Fibroblast of lung (primary cell): Measurements from ENCODE around the gene LMNB1. TPM values are rescaled to one million over a fixed set of nuclear protein-coding genes. Genes with fewer than 3 reads are reported as not detected.

Source experiments
- DNase-seq, 2 donors: peaks; one replicate each; pipeline versions ENCODE4 v3.0.0 to v3.0.0-alpha.2; 2010; ENCODE audit warnings: low read depth in 2 of 2
- H2AFZ ChIP-seq: 2 replicates; pipeline ENCODE4 v1.5.1; 2012; ENCODE audit warnings: low read length, control low read depth, inconsistent platforms
- H3K27ac ChIP-seq: 2 replicates; pipeline ENCODE4 v1.5.1; 2011; ENCODE audit warnings: low read length, control low read depth; ENCODE audit not compliant: insufficient read depth
- H3K27me3 ChIP-seq: 2 replicates; pipeline ENCODE4 v1.5.1; 2011; ENCODE audit warnings: mild to moderate bottlenecking, low read length; ENCODE audit not compliant: control insufficient read depth, insufficient read depth
- H3K36me3 ChIP-seq: 2 replicates; pipeline ENCODE4 v1.5.1; 2011; ENCODE audit warnings: low read length; ENCODE audit not compliant: control insufficient read depth, insufficient read depth
- H3K4me1 ChIP-seq: 2 replicates; pipeline ENCODE4 v1.5.1; 2011; ENCODE audit warnings: low read length; ENCODE audit not compliant: control insufficient read depth, insufficient read depth; ENCODE audit errors: extremely low read depth
- H3K4me2 ChIP-seq: 2 replicates; pipeline ENCODE4 v1.5.1; 2011; ENCODE audit warnings: low read length, control low read depth; ENCODE audit not compliant: insufficient read depth; ENCODE audit errors: extremely low read depth
- H3K4me3 ChIP-seq, 4 experiments: fragments of 200-600 bp in 1 of 4; sonication (generic) in 1 of 4; replicated peaks in 1 of 4; 2 replicates each; pipeline ENCODE4 v1.5.1; 2011 to 2016; ENCODE audit warnings: low read length in 4 of 4, low read depth in 3 of 4, mild to moderate bottlenecking in 3 of 4, control low read depth in 2 of 4, inconsistent platforms in 1 of 4, mixed read lengths in 1 of 4; ENCODE audit not compliant: insufficient read depth in 1 of 4; ENCODE audit errors: control extremely low read depth in 1 of 4
- H3K79me2 ChIP-seq: 2 replicates; pipeline ENCODE4 v1.5.1; 2012; ENCODE audit warnings: mild to moderate bottlenecking, low read length, inconsistent platforms; ENCODE audit not compliant: control insufficient read depth, insufficient read depth
- H3K9ac ChIP-seq: 2 replicates; pipeline ENCODE4 v1.5.1; 2011; ENCODE audit warnings: mild to moderate bottlenecking, low read length, control low read depth; ENCODE audit not compliant: insufficient read depth
- H3K9me3 ChIP-seq: 2 replicates; pipeline ENCODE4 v1.5.1; 2012; ENCODE audit warnings: low read depth, low read length; ENCODE audit not compliant: control insufficient read depth, insufficient read depth
- H4K20me1 ChIP-seq: 2 replicates; pipeline ENCODE4 v1.5.1; 2011; ENCODE audit warnings: low read length; ENCODE audit not compliant: control insufficient read depth, insufficient read depth; ENCODE audit errors: extremely low read depth
- EZH2 ChIP-seq: IDR thresholded peaks from 2 replicates; pipeline ENCODE4 v1.5.1; 2012; ENCODE audit warnings: low read length, control low read depth, mild to moderate bottlenecking; ENCODE audit errors: missing control alignments
- polyA plus RNA-seq, 2 donors: library from polyadenylated mRNA; depleted of rRNA in 1 of 2; stranded (reverse) in 1 of 2; unstranded in 1 of 2; fragments of >200 nt; gene quantifications; 2 replicates each; pipeline ENCODE4 v1.2.1, GENCODE V29; 2011 to 2012; ENCODE audit warnings: missing spikeins in 1 of 2
- total RNA-seq: library from RNA; depleted of rRNA; stranded (reverse); fragments of >200 nt; gene quantifications from 2 replicates; pipeline ENCODE4 v1.2.1, GENCODE V29; 2014
- TF ChIP-seq, protein P1 (sequence below), 2 donors: IDR thresholded peaks in 1 of 2; conservative IDR thresholded peaks in 1 of 2; 1 replicate in 1 of 2; 2 replicates in 1 of 2; pipeline ENCODE4 v1.5.1; 2011 to 2012; ENCODE audit warnings: low read length in 2 of 2, control low read depth in 1 of 2, inconsistent platforms in 1 of 2, low read depth in 1 of 2, mild to moderate bottlenecking in 1 of 2

LMNB1 gene
- total and polyA plus RNA-seq, 2 donors (not counting 1 experiment from before 2014, with no cell fraction given), result 17.3 to 17.5 TPM

DNA sequence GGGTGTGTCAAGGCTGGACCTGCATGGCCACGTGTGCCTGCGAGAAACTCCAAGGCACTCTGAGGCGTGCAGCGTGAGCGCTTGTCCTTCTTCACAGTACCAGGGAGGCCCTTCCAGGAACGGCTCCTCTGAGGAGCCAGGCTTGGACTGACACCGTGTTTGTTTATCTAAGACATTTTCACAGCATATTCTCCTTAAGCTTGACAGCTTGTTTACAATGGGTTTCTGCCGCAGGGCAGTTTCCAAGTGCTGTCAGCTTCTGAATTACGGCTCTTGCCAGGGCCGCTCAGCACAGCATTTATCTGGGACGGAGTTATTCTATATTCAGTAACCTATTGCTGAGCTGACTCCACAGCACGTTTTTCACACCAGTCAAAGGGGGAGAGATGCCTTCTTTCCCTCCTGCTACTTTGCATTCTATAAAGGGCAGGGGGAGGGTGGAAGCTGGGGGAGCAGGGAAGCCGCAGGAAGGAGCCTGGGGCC is 98.4 kb downstream of the LMNB1 start:
- Histone ChIP-seq H3K9ac (no peak overlapping the region), H4K20me1 (no peaks in the 10 kb centered on the region), H3K79me2 (no peaks in the 10 kb centered on the region), H3K4me1 (no peaks in the 10 kb centered on the region), H3K27me3 (no peaks in the 10 kb centered on the region), H3K36me3 (no peaks in the 10 kb centered on the region), H3K4me3 (no peak overlapping the region), H2AFZ (no peak overlapping the region), H3K27ac (no peak overlapping the region), H3K9me3 (no peaks in the 10 kb centered on the region), H3K4me2 (no peak overlapping the region)
- DNase-seq, result peak in 1 of 2 donors; percentile 81
- TF ChIP-seq, protein P1, sequence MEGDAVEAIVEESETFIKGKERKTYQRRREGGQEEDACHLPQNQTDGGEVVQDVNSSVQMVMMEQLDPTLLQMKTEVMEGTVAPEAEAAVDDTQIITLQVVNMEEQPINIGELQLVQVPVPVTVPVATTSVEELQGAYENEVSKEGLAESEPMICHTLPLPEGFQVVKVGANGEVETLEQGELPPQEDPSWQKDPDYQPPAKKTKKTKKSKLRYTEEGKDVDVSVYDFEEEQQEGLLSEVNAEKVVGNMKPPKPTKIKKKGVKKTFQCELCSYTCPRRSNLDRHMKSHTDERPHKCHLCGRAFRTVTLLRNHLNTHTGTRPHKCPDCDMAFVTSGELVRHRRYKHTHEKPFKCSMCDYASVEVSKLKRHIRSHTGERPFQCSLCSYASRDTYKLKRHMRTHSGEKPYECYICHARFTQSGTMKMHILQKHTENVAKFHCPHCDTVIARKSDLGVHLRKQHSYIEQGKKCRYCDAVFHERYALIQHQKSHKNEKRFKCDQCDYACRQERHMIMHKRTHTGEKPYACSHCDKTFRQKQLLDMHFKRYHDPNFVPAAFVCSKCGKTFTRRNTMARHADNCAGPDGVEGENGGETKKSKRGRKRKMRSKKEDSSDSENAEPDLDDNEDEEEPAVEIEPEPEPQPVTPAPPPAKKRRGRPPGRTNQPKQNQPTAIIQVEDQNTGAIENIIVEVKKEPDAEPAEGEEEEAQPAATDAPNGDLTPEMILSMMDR (conservative IDR thresholded peaks at IDR 0.05 in 1 of 2, IDR thresholded peaks at IDR 0.05 in 1 of 2; ENCODE audit: low read depth in 1 of 2, low read length in 2 of 2), result no peak
- no peak for TF ChIP-seq EZH2

- Histone ChIP-seq H3K27me3 (no peaks in the 10 kb centered on the region), H3K27ac (no peak overlapping the region), H3K4me2 (no peak overlapping the region), H3K79me2 (no peaks in the 10 kb centered on the region), H3K9me3 (no peaks in the 10 kb centered on the region), H3K4me1 (no peaks in the 10 kb centered on the region), H3K36me3 (no peaks in the 10 kb centered on the region), H4K20me1 (no peaks in the 10 kb centered on the region), H3K9ac (no peak overlapping the region), H3K4me3 (no peak overlapping the region), H2AFZ (no peak overlapping the region)
- TF ChIP-seq, protein P1 (conservative IDR thresholded peaks at IDR 0.05 in 1 of 2, IDR thresholded peaks at IDR 0.05 in 1 of 2; ENCODE audit: low read depth in 1 of 2, low read length in 2 of 2), result no peak
- no peak for TF ChIP-seq EZH2
- DNase-seq, result peak in 1 of 2 donors; percentile 40
These were observed 100.7 kb downstream of the LMNB1 start for GRCh38 chr5:126877602-126878001.

- no peaks in the 10 kb centered on the region for H3K79me2 ChIP-seq
- no peaks in the 10 kb centered on the region for H4K20me1 ChIP-seq
- H3K9me3 ChIP-seq, result no peaks in the 10 kb centered on the region
- H3K4me2 ChIP-seq, result no peak overlapping the region
- no peak overlapping the region for H3K27ac ChIP-seq
- H3K36me3 ChIP-seq, result no peaks in the 10 kb centered on the region
- no peak for DNase-seq
- no peak overlapping the region for H2AFZ ChIP-seq
- H3K9ac ChIP-seq, result no peak overlapping the region
- H3K27me3 ChIP-seq, result no peaks in the 10 kb centered on the region
- TF ChIP-seq, protein P1 (conservative IDR thresholded peaks at IDR 0.05 in 1 of 2, IDR thresholded peaks at IDR 0.05 in 1 of 2; ENCODE audit: low read depth in 1 of 2, low read length in 2 of 2), result no peak
- no peak for TF ChIP-seq EZH2
- H3K4me3 ChIP-seq, result no peak overlapping the region
- H3K4me1 ChIP-seq, result no peaks in the 10 kb centered on the region
These were observed 101.1 kb downstream of the LMNB1 start for GRCh38 chr5:126878085-126878484.
